Stimulated activated CD8-positive, alpha-beta memory T cell treated with anti-CD3 and anti-CD28 coated beads, Interleukin-4, amount 100 ng/mL, for 1 hour (primary cell): Measurements from ENCODE around the gene KRT86.

Experiments used
- DNase-seq, 2 donors: peaks; one replicate each; pipeline ENCODE4 v3.0.0-alpha.2; 2020; ENCODE audit warnings: low read depth in 2 of 2, low spot score in 1 of 2

KRT86 gene

DNA sequence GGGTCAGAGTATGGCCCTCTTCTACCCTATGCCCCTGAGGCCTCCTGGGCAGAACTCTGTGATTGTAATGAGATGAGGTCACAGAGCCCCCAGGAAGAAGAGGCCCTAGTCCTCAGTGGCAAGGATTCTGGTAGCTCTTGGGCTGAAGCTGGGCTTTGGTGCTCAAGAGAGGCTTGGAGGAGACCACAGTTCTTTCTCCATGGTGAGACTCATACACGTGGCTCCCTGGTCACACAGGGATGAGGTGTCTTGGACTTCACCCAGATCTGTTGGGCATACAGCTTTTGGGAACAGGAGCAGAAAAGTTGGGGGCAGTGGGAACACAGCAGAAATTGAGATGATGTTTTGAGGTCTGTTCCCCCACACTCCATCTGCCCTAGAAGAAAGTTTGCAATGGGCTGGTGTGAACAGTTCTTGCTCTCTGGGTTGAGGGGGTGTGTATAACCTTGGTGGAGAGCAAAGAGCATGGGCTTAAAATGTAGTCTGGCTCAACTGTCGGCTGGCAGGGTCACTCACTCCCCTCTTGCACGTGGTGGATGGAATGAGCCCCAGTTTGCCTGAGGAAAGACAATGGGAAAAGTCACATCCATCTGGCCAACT, at the start of gene KRT86:
Gene KRT86 (plus strand): TSS at position 125 of the 600 bp plus-strand sequence. CDS start 27,272 bp downstream, outside the sequence.
- no peak for DNase-seq

DNA sequence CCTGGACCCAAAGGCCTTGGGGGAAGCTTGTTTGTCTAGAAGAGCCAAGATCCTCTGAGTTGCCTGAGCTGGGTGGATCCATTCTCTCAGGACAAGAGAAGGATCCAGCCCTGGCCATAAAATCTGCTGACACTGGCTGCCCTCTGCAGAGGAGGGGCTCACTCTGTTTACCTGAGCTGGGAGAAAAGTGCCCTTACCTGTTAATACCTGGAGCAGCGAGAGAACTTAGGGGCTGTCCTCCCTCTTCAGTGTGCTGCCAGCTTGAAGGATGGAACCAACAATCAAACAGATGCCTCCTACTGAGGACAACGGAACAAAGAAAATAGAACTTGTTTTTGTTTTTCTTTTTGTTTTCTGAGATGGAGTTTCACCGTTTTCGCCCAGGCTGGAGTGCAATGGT, 48.7 kb upstream of the KRT86 start:
- no peak for DNase-seq

DNA sequence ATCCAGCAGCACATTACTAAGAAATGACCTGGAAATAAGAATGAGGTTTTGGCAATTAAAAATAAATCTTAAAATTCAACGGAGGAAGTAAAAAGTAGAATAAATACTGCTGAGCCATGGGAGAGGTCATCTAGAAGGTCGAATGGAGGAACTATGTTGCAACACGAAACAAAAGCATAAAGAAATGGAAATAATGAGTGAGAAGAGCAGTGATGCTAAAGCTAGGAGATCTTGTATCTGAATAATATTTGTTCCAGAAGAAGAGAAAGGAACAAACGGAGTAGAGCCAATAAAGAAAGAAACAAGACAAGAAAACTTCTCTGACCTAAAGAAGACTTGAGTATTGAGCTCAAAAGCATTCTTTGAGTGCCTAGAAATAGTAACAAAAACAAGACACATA, 48.0 kb upstream of the KRT86 start:
- DNase-seq, result no peak

DNA sequence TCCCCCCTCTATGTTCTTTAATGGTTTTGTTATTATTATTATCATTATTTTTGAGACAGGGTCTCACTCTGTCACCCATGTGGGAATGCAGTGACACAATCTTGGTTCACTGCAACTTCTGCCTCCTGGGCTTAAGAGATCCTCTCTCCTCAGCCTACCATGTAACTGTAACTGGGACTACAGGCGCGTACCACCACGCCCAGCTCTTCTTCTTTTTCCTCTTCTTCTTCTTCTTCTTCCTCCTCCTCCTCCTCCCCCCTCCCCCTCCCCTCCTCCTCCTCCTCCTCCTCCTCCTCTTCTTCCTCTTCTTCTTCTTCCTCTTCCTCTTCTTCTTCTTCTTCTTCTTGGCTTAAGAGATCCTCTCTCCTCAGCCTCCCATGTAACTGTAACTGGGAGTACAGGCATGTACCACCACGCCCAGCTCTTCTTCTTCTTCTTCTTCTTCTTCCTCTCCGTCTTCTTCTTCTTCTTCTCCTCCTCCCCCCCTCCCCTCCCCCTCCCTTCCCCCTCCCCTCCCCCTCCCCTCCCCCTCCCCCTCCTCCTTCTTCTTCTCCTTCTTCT, 46.8 kb upstream of the KRT86 start:
- no peak for DNase-seq

DNA sequence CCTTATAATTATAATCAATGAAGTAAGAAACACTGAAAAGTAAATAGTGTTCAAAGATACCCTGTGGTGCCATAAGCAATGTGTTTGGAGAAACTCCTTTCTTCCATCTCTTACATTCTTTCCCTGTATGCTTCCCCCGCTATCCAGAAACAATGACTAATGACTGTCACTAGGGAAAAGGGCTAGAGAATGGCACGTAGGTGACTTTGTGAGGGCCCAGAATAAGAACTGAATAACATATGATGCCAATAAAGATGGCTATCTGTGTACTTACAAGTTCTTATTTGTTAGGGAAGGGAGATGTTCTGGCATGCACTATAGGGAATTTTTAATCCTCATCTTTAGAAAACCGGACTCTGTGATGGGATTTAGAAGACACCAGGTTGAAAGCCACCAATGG, 46.1 kb upstream of the KRT86 start:
- DNase-seq, result no peak

DNA sequence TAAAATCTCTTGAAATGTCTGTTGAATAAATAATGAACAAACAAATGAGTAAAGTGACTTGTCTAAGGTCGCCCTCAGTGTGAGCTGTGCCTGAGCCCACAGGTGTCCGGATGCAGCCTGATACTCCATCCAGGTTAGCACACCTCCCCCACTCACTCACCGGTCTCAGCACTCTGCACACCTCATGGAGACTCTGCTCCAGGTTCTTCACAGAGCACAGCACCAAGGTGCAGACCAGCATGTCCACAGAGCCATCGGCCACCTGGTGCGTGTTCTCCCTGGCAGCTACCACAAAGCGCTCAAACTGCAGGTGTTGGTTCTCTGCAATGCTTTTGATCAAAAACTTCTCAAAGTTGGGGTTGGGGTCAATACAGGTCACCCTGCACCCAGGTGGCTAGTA, 45.5 kb upstream of the KRT86 start:
- no peak for DNase-seq

DNA sequence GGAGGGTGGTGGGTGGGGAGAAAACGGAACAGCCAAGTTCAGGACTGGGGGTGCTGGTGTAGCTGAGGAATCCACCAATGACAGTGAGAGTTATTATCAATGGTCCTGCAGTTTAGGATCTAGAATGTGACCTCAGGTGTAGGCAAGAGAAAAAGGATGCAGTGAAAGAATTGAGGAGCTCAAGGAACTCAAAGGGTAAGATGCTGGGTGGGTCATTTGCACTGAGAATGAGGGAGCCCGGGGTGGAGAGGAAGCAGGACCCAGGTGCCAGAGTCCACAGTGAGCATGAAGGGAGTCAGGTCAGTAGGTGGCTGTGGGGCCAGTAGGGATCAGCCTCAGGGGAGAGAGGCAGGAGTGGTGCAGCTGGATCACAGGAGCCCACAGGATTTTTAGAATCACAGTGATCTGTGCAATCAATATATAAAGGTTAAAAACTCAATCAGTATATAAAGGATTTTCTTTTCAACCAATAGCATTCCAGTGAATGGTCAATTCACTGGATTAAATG, 44.6 kb upstream of the KRT86 start:
- DNase-seq, result no peak

DNA sequence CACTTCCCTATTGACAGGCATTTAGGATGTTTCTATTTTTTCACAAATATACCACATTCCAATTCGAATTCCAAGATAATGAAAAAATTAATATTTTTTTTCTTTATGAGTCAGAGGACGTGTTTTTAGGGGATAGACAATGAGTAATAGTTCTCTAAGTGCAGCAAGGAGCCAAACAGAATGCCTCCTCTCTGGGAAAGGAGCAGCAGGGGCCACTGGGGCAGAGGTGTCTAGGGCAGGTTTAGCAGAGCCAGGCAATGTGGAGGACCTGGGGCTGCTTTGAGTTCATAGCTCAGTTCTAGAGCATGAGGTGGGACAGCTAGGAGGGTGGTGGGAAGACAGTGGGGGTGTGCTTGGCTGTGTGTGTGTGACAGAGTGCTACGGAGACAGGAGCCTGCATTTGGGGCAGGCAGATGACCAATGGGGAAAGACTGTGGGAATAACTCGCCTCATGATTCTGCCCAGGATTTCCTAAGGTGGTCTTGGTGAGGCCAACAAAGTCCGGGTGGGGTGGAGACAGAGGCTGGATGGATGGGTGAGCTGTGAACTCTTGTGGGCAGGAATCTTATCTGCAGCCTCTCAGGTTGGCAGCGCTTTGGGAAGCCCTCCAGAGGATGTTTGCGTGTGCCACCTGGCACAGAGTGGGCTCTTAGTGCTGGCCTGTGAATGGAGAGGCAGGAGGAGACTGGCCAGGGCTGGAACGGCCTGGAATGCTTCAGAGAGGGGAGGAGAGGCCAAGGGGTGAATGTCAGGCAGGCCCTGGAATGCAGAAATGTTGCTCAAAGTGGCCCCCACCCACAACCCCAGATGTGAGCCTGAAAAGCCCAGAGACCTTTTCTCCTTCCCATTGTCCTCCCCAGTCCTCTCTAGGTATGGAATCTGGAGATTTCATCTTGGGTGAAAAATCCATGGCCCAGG, 43.8 kb upstream of the KRT86 start:
- DNase-seq, result no peak

DNA sequence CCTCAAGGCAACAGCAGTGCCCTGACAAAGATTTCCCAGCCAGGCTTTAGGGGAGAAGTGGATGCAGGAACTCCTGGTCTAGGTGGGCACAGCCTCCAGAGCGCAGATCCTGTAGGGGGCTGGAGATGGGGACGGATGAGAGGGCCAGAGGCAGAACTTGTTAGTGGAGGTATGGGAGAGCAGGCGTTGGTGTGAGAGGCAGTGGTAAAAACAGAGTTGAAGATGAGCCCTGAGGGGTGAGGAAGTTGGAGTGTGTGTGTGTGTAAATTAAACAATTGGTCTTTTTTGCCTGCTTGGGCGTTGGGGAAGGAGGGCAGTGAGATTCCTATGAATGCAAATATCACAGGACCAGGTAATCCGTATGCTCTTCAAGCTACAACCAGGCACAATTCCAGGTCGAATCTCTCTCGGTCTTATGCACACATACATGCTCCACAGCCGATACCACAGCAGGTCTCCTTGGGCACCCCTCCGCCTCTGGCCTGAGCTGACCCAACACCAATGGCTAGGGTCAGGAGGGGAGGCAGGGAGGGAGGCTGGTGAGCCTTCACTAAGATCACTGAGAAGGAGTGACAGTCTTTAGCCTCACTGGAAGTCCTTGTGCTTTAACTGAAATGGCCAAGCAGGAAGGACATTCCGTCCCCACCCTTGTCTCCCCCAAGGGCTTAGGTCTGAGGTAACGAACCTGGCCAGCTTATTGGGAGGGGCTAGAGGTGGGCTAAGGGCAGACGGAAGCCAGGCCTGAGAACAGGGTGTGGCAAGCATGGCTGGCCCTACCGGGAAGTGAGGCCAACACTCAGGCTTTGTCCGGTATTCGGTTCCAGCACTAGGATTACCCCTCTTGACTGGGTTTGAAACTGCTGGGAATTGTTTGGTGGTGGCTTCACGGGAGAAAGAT, 42.9 kb upstream of the KRT86 start:
- DNase-seq, result no peak

DNA sequence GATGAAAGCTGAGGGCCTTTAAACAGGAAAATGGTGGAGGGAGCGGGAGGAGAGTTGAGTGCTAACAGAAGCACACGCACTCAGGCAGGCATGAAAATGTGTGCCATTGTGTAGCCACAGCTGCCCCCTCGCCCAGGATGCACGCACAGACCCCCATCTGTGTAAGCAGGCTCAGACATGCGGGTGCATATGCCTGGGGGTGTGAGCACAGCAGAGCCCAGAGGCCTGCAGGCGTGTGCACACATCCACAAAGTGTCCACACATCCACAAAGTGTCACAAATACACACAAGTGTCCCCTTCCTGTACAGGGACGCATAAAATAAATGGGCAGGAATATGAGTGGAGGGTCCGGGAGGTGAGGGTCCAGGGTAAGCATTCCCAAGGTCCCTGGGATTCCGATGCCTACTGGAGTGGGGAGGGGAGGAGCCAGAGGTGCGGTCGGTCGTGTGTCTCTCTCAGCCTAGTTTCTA, 42.2 kb upstream of the KRT86 start:
- no peak for DNase-seq

DNA sequence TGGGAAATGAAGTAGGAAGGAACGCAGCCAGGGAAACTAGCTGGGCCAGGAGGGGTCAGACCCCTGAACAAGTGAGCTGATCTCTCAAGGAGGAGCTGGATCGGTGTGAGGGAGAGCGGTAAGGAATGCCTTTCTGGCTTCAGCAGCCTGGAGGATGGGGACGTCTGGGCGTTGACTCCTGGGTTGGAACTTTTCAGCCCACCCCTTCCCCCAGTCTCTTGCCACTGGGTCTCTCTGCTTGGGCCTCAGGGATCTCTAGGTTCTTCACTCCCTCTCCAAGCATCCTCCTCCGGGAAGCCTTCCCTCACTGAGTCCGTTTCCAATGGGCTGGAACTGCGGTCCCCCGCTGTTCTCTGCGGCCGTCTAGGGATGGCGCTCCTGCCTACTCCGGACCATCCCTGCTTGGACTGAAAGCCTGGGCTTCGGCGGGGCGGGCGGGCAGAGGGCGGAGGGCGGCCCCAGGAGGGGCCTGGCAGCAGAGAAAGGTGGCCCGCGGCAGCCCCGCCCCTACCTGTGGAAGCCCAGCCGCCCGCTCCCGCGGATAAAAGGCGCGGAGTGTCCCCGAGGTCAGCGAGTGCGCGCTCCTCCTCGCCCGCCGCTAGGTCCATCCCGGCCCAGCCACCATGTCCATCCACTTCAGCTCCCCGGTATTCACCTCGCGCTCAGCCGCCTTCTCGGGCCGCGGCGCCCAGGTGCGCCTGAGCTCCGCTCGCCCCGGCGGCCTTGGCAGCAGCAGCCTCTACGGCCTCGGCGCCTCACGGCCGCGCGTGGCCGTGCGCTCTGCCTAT, 41.6 kb upstream of the KRT86 start, which contains the start of gene KRT7:
Gene KRT7 (plus strand): TSS at position 570 of the 788 bp plus-strand sequence. CDS start 54 bp downstream, at position 624.
- no peak for DNase-seq

DNA sequence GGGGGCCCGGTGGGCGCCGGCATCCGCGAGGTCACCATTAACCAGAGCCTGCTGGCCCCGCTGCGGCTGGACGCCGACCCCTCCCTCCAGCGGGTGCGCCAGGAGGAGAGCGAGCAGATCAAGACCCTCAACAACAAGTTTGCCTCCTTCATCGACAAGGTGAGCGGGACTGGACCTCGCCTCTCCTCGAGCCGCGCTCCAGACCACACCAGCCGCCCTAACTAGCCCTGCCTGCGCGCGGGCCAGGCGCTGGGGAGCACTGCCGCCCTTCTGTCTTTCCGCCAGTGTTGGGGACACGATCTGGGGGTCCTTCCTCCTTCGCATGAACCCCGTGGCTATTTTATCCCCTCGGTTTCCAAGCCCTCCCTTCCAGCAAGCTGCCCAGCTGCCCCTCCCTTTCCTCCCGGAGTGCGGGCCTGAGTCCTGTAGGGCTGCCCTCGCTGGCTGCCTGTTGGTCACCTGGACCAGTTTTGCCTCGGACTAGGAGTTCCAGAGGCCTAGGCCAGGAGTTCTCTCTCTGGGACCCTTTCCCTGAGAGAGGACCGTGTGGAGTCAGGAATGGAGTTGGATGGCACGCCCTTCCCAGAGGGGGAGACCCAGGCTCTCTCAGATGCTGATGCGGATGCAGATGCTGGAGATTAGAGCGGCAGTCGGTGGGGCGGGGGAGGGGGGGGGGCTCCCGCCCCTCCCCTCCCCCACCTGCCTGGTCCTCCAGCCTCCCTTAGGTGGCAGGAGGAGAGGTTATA, 40.8 kb upstream of the KRT86 start:
- no peak for DNase-seq

DNA sequence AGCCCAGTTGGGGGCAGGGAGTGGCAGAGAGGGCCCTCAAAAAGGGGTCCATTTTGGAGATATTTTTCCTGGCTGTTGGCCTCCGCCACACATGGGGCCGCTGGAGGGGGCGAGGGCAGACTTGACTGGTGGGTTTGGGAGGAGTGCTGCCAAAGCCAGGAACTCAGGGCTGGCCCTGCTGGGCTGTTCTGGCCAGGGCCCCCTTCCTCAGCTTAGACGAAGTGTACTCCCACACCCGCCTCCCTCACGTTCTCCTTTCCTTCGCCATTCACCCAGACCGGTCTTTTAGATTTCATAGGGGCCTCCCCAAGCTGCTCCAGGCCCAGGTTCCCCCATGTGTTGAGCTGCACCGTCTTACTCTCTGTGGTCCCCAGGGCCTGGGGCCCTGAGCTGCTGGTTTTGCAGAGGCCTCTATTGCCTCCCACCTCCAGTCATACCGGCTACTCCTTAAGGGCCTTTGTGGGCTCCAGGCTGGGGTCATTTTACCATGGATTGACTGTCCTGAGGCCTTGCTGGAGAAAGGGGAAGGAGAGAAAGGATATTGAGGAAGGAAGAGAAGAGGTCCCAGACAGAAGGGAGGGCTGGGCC, 40.1 kb upstream of the KRT86 start:
- DNase-seq, result no peak

DNA sequence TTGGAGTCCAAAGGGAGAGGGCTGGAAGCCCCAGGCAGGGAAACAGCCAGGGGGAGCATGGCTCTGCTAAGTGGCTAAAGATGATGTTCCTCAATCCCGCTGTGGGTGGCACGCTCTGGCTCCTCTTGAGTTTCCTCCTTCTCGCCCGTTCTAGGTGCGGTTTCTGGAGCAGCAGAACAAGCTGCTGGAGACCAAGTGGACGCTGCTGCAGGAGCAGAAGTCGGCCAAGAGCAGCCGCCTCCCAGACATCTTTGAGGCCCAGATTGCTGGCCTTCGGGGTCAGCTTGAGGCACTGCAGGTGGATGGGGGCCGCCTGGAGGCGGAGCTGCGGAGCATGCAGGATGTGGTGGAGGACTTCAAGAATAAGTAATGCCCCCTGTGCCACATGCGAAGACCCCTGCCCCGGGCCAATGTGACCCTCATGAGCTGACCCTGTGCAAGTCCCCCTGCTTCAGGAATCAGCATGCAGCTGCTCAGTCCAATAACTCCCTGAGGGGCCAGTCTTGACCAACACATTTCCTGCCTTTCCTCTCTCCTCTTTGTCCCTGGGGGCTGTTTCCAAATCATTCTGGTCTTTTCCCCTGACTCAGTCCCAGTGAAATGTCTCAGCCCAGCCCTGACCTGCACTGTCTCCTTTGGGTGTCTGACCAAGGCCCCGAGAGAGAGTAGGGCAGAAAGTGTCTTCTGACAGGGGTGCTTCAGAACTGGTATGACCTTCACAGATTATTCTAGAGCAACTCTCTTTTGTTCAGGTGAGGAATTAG, 39.3 kb upstream of the KRT86 start:
- no peak for DNase-seq

DNA sequence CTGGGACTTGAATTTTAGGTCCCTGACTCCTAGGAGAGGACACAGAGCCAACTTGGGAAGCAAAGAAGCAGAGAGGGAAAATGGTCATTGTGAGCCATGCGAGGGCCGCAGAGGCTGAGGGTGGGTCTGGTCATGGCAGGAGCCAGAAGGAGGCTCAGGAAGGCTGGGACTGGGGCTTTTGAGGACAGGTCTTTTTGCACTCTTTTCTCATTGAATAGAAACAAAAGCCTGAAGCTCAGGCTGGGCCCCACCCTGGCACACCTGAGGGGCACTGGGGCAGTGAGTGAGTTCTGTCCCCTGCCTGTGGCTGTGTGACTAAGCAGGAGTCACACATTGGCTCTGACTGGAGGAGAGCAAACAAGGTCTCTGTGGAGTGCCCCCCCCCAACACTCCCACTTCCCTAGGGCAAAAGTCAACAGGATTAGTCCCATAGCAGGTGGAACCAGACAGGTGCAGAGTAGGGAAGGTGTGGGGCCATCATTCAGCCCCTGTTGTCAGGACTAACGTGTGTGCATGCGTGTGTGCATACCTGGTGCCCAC, 38.6 kb upstream of the KRT86 start:
- DNase-seq, result no peak

DNA sequence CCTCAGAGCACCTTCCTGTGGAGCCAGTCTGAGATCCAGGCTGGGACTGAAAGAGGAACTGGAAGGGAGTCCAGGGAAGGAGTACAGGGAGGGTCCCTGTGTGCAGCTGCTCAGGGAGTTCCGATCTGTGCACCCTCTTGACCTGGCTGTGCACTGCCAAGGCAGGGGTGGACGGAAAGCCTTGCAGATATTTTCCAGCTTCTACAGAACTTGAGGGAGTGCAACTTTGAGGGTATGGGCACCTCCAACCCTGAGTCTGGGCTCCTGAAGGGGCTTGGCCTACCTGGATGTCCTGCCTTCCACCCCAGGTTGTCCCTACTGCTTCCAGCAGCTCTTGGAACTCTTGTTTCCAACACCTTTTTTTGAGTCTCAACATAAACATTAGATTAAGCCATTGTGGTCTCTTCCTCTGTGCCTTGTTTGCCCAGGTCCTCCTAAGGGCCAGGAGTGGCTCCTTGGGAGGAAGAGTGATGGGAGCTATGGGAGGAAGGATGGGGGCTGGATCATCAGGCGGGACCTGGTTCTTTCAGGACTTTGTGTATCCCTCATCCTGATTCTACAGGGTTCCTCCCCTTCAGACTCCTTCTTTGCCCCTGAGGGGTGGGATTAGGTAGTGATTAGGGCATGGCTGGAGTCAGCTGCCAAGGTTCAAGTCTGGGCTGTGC, 37.9 kb upstream of the KRT86 start:
- no peak for DNase-seq

DNA sequence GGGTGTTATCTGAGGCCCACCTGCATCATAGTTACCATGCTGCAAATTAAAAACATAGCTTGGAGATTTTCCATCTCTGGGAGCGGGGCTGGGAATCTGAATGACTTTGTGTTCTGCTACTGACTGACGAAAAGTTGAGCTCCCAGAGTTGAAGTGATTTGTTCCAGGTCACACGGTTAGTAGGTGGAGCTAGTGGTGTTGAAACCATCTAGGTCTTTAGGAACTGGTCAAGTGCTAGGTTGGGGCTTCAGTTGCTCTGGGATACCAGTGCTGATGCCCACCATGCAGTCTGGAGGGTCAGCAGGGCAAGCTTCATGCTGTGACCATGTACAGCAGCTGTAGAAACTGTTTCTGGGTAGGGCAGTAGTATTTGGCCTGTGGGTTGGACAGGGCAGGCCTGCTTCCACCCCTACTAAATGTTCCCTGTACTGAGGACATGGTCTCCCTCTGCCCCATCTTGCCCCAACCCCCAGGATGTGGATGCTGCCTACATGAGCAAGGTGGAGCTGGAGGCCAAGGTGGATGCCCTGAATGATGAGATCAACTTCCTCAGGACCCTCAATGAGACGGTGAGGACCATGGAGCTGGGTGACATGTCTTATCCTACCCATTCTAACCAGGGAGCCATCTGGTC, 36.1 kb upstream of the KRT86 start:
- no peak for DNase-seq
